Natural killer cell (primary cell): ENCODE measurements around the gene SNX9. TPM values are rescaled to one million over a fixed set of nuclear protein-coding genes. Genes with fewer than 3 reads are reported as not detected.

ENCODE experiments used
- ATAC-seq, 3 donors: fragments of 150-1000 bp in 2 of 3; fragments of 200-7000 bp in 1 of 3; cut with Tn5 transposase; 1 replicate in 1 of 3; 2 replicates in 2 of 3; pipeline ENCODE4 v1.10.0; 2021; ENCODE audit warnings: mild to moderate bottlenecking in 2 of 3, moderate library complexity in 2 of 3
- DNase-seq, 2 donors: peaks; one replicate each; pipeline versions ENCODE4 v3.0.0 to v3.0.0-alpha.2; 2013 to 2021; ENCODE audit warnings: mixed read lengths in 1 of 2
- H3K27ac ChIP-seq: one replicate; pipeline ENCODE4 v1.5.1; 2013; ENCODE audit warnings: mild to moderate bottlenecking, low read length
- H3K27me3 ChIP-seq: one replicate; pipeline ENCODE4 v1.6.1; 2013; ENCODE audit warnings: low read length; ENCODE audit not compliant: control insufficient read depth, insufficient read depth
- H3K36me3 ChIP-seq: one replicate; pipeline ENCODE4 v1.6.1; 2013; ENCODE audit warnings: low read length; ENCODE audit not compliant: control insufficient read depth, insufficient read depth
- H3K4me1 ChIP-seq: one replicate; pipeline ENCODE4 v1.6.1; 2013; ENCODE audit warnings: low read length; ENCODE audit not compliant: control insufficient read depth, insufficient read depth
- H3K4me3 ChIP-seq: one replicate; pipeline ENCODE4 v1.5.1; 2013; ENCODE audit warnings: low read length
- H3K9me3 ChIP-seq: one replicate; pipeline ENCODE4 v1.6.1; 2013; ENCODE audit warnings: low read length; ENCODE audit not compliant: control insufficient read depth, insufficient read depth
- H3K27ac Mint-ChIP-seq, 2 donors: one replicate each; pipeline ENCODE4 v1.8.0; 2022; ENCODE audit warnings: mild to moderate bottlenecking in 2 of 2, mixed read lengths in 2 of 2, moderate library complexity in 1 of 2
- H3K27me3 Mint-ChIP-seq, 2 donors: one replicate each; pipeline ENCODE4 v1.8.0; 2022; ENCODE audit warnings: low read depth in 2 of 2, mixed read lengths in 2 of 2
- H3K36me3 Mint-ChIP-seq: one replicate; pipeline ENCODE4 v1.8.0; 2022; ENCODE audit warnings: mixed read lengths
- H3K4me1 Mint-ChIP-seq, 2 donors: one replicate each; pipeline ENCODE4 v1.8.0; 2022; ENCODE audit warnings: mixed read lengths in 2 of 2
- H3K4me3 Mint-ChIP-seq: one replicate; pipeline ENCODE4 v1.8.0; 2022; ENCODE audit warnings: mild to moderate bottlenecking, moderate library complexity, mixed read lengths
- H3K9me3 Mint-ChIP-seq, 2 donors: one replicate each; pipeline ENCODE4 v1.8.0; 2022; ENCODE audit warnings: mixed read lengths in 2 of 2
- CTCF ChIP-seq: fragments of 200-600 bp; IDR thresholded peaks from one replicate; pipeline ENCODE4 v1.8.0; 2022; ENCODE audit warnings: antibody characterized with exemption
- WGBS: methylation state at CpG from one replicate; pipeline ENCODE4 v1.1.7; 2013; ENCODE audit warnings: missing lambda C conversion rate; ENCODE audit not compliant: insufficient coverage; 5-methylcytosine and 5-hydroxymethylcytosine counted together
- intact Hi-C: fragments of 100-400 bp; cut with micrococcal nuclease; formaldehyde crosslinking; loops from one replicate; pipeline ENCODE4 v1.14.2; 2022
- total RNA-seq, 4 donors: library from RNA; stranded (reverse); fragments of 120-200 nt in 1 of 4; gene quantifications; one replicate each; pipeline versions ENCODE4 v1.2.3 to v1.2.4, GENCODE V29; 2013 to 2022

SNX9 gene
- total RNA-seq, 3 donors from 2014 or later (not counting 1 experiment from before 2014, with no cell fraction given) = 6.0 to 9.7 (median 7.3) TPM

- Mint-ChIP-seq H3K27ac (no peak overlapping the region), H3K27me3 (peaks cover 9 to 46% of the 10 kb centered on the region in 2 donors), H3K4me1 (peaks cover 21 to 31% of the 10 kb centered on the region in 2 donors), H3K4me3 (no peak overlapping the region), H3K36me3 (no peaks in the 10 kb centered on the region), H3K9me3 (no peaks in the 10 kb centered on the region)
- no peaks in the 10 kb centered on the region for H3K36me3 ChIP-seq
- ATAC-seq = no peak
- intact Hi-C loops = no loop called here
- DNase-seq = no peak
- H3K4me3 ChIP-seq = no peak overlapping the region
- peaks cover 4% of the 10 kb centered on the region for H3K4me1 ChIP-seq
- 94% methylated on average over 5 of the region's 6 CpGs for WGBS
- H3K27me3 ChIP-seq = no peaks in the 10 kb centered on the region
- no peak for TF ChIP-seq CTCF
- no peaks in the 10 kb centered on the region for H3K9me3 ChIP-seq
- no peak overlapping the region for H3K27ac ChIP-seq
Observed at GRCh38 chr6:157834549-157834948, 11.5 kb downstream of the SNX9 start.

- Mint-ChIP-seq H3K9me3 (no peaks in the 10 kb centered on the region), H3K27me3 (peaks cover 6 to 40% of the 10 kb centered on the region in 2 donors), H3K4me1 (peaks cover 12 to 15% of the 10 kb centered on the region in 2 donors), H3K27ac (no peak overlapping the region), H3K36me3 (no peaks in the 10 kb centered on the region), H3K4me3 (no peak overlapping the region)
- no peak overlapping the region for H3K4me3 ChIP-seq
- intact Hi-C loops = no loop called here
- H3K27ac ChIP-seq = no peak overlapping the region
- H3K9me3 ChIP-seq = no peaks in the 10 kb centered on the region
- H3K27me3 ChIP-seq = no peaks in the 10 kb centered on the region
- ATAC-seq = no peak
- no peak for DNase-seq
- no peak for TF ChIP-seq CTCF
- 96% methylated on average over 5 of the region's 5 CpGs for WGBS
- H3K4me1 ChIP-seq = no peaks in the 10 kb centered on the region
- no peaks in the 10 kb centered on the region for H3K36me3 ChIP-seq
Observed at GRCh38 chr6:157838718-157839430, 15.8 kb downstream of the SNX9 start.

- H3K27me3 ChIP-seq = no peaks in the 10 kb centered on the region
- no peaks in the 10 kb centered on the region for H3K36me3 Mint-ChIP-seq
- no peak overlapping the region for H3K4me3 Mint-ChIP-seq
- TF ChIP-seq CTCF = no peak
- H3K27me3 Mint-ChIP-seq = peaks cover 4 to 37% of the 10 kb centered on the region in 2 donors
- H3K27ac ChIP-seq = no peak overlapping the region
- no peak overlapping the region for H3K4me3 ChIP-seq
- H3K4me1 Mint-ChIP-seq = peaks cover 12 to 15% of the 10 kb centered on the region in 2 donors
- H3K36me3 ChIP-seq = no peaks in the 10 kb centered on the region
- DNase-seq = no peak
- intact Hi-C loops = no loop called here
- H3K9me3 Mint-ChIP-seq = no peaks in the 10 kb centered on the region
- no peak overlapping the region for H3K27ac Mint-ChIP-seq
- 97% methylated on average over 4 of the region's 5 CpGs for WGBS
- ATAC-seq = no peak
- H3K4me1 ChIP-seq = no peaks in the 10 kb centered on the region
- H3K9me3 ChIP-seq = no peaks in the 10 kb centered on the region
Observed at GRCh38 chr6:157839606-157840005, 16.6 kb downstream of the SNX9 start.

- intact Hi-C loops = no loop called here
- Mint-ChIP-seq H3K4me3 (no peak overlapping the region), H3K4me1 (peaks cover 12 to 15% of the 10 kb centered on the region in 2 donors), H3K27me3 (peaks cover 2 to 34% of the 10 kb centered on the region in 2 donors), H3K36me3 (no peaks in the 10 kb centered on the region), H3K9me3 (no peaks in the 10 kb centered on the region), H3K27ac (no peak overlapping the region)
- H3K9me3 ChIP-seq = no peaks in the 10 kb centered on the region
- H3K4me1 ChIP-seq = no peaks in the 10 kb centered on the region
- ATAC-seq (no peak), DNase-seq (no peak)
- no peak for TF ChIP-seq CTCF
- no peaks in the 10 kb centered on the region for H3K27me3 ChIP-seq
- WGBS = 92% methylated on average over 2 of the region's 2 CpGs
- H3K4me3 ChIP-seq = no peak overlapping the region
- no peak overlapping the region for H3K27ac ChIP-seq
- H3K36me3 ChIP-seq = no peaks in the 10 kb centered on the region
Observed at GRCh38 chr6:157840261-157840660, 17.2 kb downstream of the SNX9 start.
